Measurements from ENCODE around the gene PNPLA3.

Gene PNPLA3

DNA sequence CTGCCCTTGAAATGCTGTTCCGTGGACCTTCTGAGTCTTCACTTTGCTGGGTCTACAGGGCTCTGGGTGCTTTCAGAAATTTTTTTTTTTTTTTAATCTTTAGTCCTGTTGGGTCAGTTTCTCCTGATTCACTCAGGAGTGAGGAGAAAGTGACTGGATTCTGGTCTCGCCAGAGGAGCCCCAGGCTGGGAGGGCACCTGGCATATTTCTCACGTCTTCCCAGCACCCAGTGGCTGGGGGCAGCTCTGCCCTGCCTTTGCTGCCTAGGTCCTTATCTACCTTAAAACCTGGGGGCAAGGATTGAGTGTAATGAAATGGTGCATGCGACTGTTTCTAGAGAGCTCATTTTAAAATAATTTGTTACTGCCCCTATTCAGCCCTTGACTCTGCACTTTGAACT is 55.0 kb downstream of the PNPLA3 start:
- no peaks in the 10 kb centered on the region for H3F3A ChIP-seq (ENCODE audit: low read depth)
- no peaks in the 10 kb centered on the region for H3K79me2 ChIP-seq (ENCODE audit: insufficient read depth, low read length)
- no peaks in the 10 kb centered on the region for H4K20me1 ChIP-seq (ENCODE audit: insufficient read depth, low read length, poor library complexity, severe bottlenecking)
- H3K9me2 ChIP-seq (replicated peaks; ENCODE audit: low read depth, low read length): no peaks in the 10 kb centered on the region
- no peaks in the 10 kb centered on the region for H3K9me3 ChIP-seq (ENCODE audit: insufficient read depth, low read depth, low read length)
- H3K4me3 ChIP-seq (ENCODE audit: low read length, poor library complexity, severe bottlenecking): no peak overlapping the region
- no peak overlapping the region for H2AFZ ChIP-seq (ENCODE audit: low read length)
- H3K4me2 ChIP-seq (ENCODE audit: low read depth, low read length, poor library complexity, severe bottlenecking): no peak overlapping the region
- no peak for TF ChIP-seq EZH2phosphoT487 (IDR thresholded peaks at IDR 0.05; ENCODE audit: borderline replicate concordance)
- H3K4me1 ChIP-seq (ENCODE audit: insufficient read depth, low read length, poor library complexity, severe bottlenecking): no peaks in the 10 kb centered on the region
- H3K27me3 ChIP-seq (ENCODE audit: insufficient read depth, low read length, poor library complexity, severe bottlenecking): no peaks in the 10 kb centered on the region
- peaks cover 86% of the 10 kb centered on the region; the same call in 1 of the 2 replicates for H3K36me3 ChIP-seq (ENCODE audit: insufficient read depth, low read length)
- no peak overlapping the region for H3K9ac ChIP-seq (ENCODE audit: low read depth, low read length, poor library complexity, severe bottlenecking)

DNA sequence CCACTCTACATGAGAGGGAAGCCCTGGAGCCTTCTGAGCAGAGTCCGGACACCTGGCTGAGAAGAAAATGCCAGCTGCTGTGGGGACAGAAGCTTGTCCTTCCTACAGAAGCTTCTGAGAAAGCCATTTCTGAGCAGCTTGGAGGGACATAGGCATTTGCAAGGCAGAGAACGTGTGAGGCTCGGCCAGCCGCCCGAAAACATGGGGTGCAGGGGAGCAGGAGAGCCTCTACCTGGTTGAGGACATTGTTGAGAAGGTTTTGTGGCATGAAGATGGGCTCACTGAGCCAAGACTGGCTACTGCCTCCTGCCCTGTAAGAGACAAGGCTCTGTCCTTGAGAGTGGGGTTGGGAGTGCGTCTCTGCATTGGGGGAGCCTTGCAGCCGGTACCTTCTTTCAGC is 57.0 kb downstream of the PNPLA3 start:
- H3K9me3 ChIP-seq (ENCODE audit: insufficient read depth, low read depth, low read length): no peaks in the 10 kb centered on the region
- H3K36me3 ChIP-seq (ENCODE audit: insufficient read depth, low read length): peaks cover 80% of the 10 kb centered on the region; the same call in 1 of the 2 replicates
- H3K27me3 ChIP-seq (ENCODE audit: insufficient read depth, low read length, poor library complexity, severe bottlenecking): no peaks in the 10 kb centered on the region
- H2AFZ ChIP-seq (ENCODE audit: low read length): no peak overlapping the region
- no peaks in the 10 kb centered on the region for H3K79me2 ChIP-seq (ENCODE audit: insufficient read depth, low read length)
- H3K9ac ChIP-seq (ENCODE audit: low read depth, low read length, poor library complexity, severe bottlenecking): no peak overlapping the region
- no peak overlapping the region for H3K4me2 ChIP-seq (ENCODE audit: low read depth, low read length, poor library complexity, severe bottlenecking)
- no peaks in the 10 kb centered on the region for H3K4me1 ChIP-seq (ENCODE audit: insufficient read depth, low read length, poor library complexity, severe bottlenecking)
- no peaks in the 10 kb centered on the region for H3F3A ChIP-seq (ENCODE audit: low read depth)
- H3K4me3 ChIP-seq (ENCODE audit: low read length, poor library complexity, severe bottlenecking): no peak overlapping the region
- no peaks in the 10 kb centered on the region for H3K9me2 ChIP-seq (replicated peaks; ENCODE audit: low read depth, low read length)
- TF ChIP-seq EZH2phosphoT487 (IDR thresholded peaks at IDR 0.05; ENCODE audit: borderline replicate concordance): no peak
- TF ChIP-seq, protein P1, sequence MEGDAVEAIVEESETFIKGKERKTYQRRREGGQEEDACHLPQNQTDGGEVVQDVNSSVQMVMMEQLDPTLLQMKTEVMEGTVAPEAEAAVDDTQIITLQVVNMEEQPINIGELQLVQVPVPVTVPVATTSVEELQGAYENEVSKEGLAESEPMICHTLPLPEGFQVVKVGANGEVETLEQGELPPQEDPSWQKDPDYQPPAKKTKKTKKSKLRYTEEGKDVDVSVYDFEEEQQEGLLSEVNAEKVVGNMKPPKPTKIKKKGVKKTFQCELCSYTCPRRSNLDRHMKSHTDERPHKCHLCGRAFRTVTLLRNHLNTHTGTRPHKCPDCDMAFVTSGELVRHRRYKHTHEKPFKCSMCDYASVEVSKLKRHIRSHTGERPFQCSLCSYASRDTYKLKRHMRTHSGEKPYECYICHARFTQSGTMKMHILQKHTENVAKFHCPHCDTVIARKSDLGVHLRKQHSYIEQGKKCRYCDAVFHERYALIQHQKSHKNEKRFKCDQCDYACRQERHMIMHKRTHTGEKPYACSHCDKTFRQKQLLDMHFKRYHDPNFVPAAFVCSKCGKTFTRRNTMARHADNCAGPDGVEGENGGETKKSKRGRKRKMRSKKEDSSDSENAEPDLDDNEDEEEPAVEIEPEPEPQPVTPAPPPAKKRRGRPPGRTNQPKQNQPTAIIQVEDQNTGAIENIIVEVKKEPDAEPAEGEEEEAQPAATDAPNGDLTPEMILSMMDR (conservative IDR thresholded peaks at IDR 0.05; ENCODE audit: low read length): no peak
- no peaks in the 10 kb centered on the region for H4K20me1 ChIP-seq (ENCODE audit: insufficient read depth, low read length, poor library complexity, severe bottlenecking)

DNA sequence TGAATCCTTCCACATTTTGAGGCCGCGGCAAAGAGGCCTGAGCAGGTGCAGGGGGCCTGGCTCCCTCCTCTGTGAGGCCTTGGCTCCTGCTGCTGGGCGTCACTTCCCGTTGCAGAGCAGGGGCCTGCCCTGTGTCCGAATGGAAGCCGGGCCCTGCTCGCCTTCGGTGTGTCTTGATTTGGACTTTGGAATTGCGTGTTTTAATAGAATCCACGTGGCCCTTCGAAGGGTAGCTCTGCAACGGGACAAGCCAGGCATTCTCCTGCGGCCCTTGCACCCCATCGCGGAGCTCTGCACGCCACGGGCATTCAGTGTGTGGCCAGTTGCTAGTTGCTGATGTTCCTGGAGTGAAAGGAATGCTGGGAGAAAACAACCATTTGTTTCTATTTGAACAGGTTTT is 57.4 kb downstream of the PNPLA3 start:
- Histone ChIP-seq H3K4me2 (ENCODE audit: low read depth, low read length, poor library complexity, severe bottlenecking) (no peak overlapping the region), H2AFZ (ENCODE audit: low read length) (no peak overlapping the region), H3K9me2 (replicated peaks; ENCODE audit: low read depth, low read length) (no peaks in the 10 kb centered on the region), H3K79me2 (ENCODE audit: insufficient read depth, low read length) (no peaks in the 10 kb centered on the region), H3K4me3 (ENCODE audit: low read length, poor library complexity, severe bottlenecking) (no peak overlapping the region), H3K27me3 (ENCODE audit: insufficient read depth, low read length, poor library complexity, severe bottlenecking) (no peaks in the 10 kb centered on the region), H3K9me3 (ENCODE audit: insufficient read depth, low read depth, low read length) (no peaks in the 10 kb centered on the region), H3K36me3 (ENCODE audit: insufficient read depth, low read length) (peaks cover 78% of the 10 kb centered on the region; the same call in 1 of the 2 replicates), H3K4me1 (ENCODE audit: insufficient read depth, low read length, poor library complexity, severe bottlenecking) (no peaks in the 10 kb centered on the region), H3K9ac (ENCODE audit: low read depth, low read length, poor library complexity, severe bottlenecking) (no peak overlapping the region), H3F3A (ENCODE audit: low read depth) (no peaks in the 10 kb centered on the region), H4K20me1 (ENCODE audit: insufficient read depth, low read length, poor library complexity, severe bottlenecking) (no peaks in the 10 kb centered on the region)
- TF ChIP-seq, protein P1 (conservative IDR thresholded peaks at IDR 0.05; ENCODE audit: low read length): no peak
- no peak for TF ChIP-seq EZH2phosphoT487 (IDR thresholded peaks at IDR 0.05; ENCODE audit: borderline replicate concordance)

DNA sequence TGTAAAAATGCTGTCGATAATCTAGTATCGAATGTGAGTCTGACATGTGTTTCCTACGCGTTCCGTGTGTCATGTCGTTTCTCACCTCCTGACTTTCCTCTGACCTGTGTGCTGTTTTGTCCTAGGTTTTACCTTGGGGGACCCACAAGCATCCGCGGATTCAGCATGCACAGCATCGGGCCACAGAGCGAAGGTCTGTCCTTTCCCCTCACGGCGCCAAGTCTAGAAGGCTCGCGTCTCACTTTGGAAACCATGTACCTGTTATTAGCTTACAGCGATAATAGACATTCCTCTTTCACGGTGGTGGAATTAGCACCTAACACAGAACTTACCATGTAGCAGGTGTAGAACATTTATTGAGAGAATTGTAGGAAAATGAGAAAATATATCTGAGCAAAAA is 60.2 kb downstream of the PNPLA3 start:
- H3F3A ChIP-seq (ENCODE audit: low read depth): no peaks in the 10 kb centered on the region
- H2AFZ ChIP-seq (ENCODE audit: low read length): no peak overlapping the region
- no peak overlapping the region for H3K4me2 ChIP-seq (ENCODE audit: low read depth, low read length, poor library complexity, severe bottlenecking)
- H3K4me1 ChIP-seq (ENCODE audit: insufficient read depth, low read length, poor library complexity, severe bottlenecking): no peaks in the 10 kb centered on the region
- TF ChIP-seq, protein P1 (conservative IDR thresholded peaks at IDR 0.05; ENCODE audit: low read length): no peak
- TF ChIP-seq EZH2phosphoT487 (IDR thresholded peaks at IDR 0.05; ENCODE audit: borderline replicate concordance): no peak
- no peak overlapping the region for H3K9ac ChIP-seq (ENCODE audit: low read depth, low read length, poor library complexity, severe bottlenecking)
- no peaks in the 10 kb centered on the region for H3K9me3 ChIP-seq (ENCODE audit: insufficient read depth, low read depth, low read length)
- H3K27me3 ChIP-seq (ENCODE audit: insufficient read depth, low read length, poor library complexity, severe bottlenecking): no peaks in the 10 kb centered on the region
- no peaks in the 10 kb centered on the region for H3K79me2 ChIP-seq (ENCODE audit: insufficient read depth, low read length)
- H3K9me2 ChIP-seq (replicated peaks; ENCODE audit: low read depth, low read length): no peaks in the 10 kb centered on the region
- no peaks in the 10 kb centered on the region for H4K20me1 ChIP-seq (ENCODE audit: insufficient read depth, low read length, poor library complexity, severe bottlenecking)
- H3K36me3 ChIP-seq (ENCODE audit: insufficient read depth, low read length): peaks cover 68% of the 10 kb centered on the region; the same call in 1 of the 2 replicates
- H3K4me3 ChIP-seq (ENCODE audit: low read length, poor library complexity, severe bottlenecking): no peak overlapping the region

Measured in Loucy (cell line).